Transverse colon (tissue), 4 donors: ENCODE data around the gene C17orf114.

ENCODE experiments used
- CTCF ChIP-seq, 5 experiments: fragments of 200-600 bp in 3 of 5; fragments of 450-650 bp in 2 of 5; sonication (generic) in 3 of 5; IDR thresholded peaks; 1 replicate in 2 of 5; 2 replicates in 3 of 5; pipeline ENCODE4 v1.5.1; 2016 to 2017; ENCODE audit warnings: antibody characterized with exemption in 5 of 5, inconsistent platforms in 3 of 5, mild to moderate bottlenecking in 2 of 5, moderate library complexity in 1 of 5
- EP300 ChIP-seq: sonication (generic); formaldehyde crosslinking; IDR thresholded peaks from one replicate; pipeline ENCODE4 v1.6.1; 2017; ENCODE audit warnings: antibody characterized with exemption, low read depth
- POLR2A ChIP-seq: fragments of 450-650 bp; IDR thresholded peaks from one replicate; pipeline ENCODE4 v1.6.1; 2016; ENCODE audit warnings: antibody characterized with exemption, mild to moderate bottlenecking, moderate library complexity
- POLR2AphosphoS5 ChIP-seq, 3 donors: sonication (generic); formaldehyde crosslinking; IDR thresholded peaks; one replicate each; pipeline ENCODE4 v1.6.1; 2016; ENCODE audit warnings: antibody characterized with exemption in 3 of 3

- TF ChIP-seq CTCF (IDR thresholded peaks at IDR 0.05) (peak; percentile 52 to 96 (median 74)), POLR2AphosphoS5 (IDR thresholded peaks at IDR 0.05) (peak; percentile 77 to 87 (median 81)), POLR2A (peak; percentile 86), EP300 (no peak)
Measured at GRCh38 chr17:4789951-4790704, 12.0 kb downstream of the C17orf114 start.
